GM21528 (cell line): ENCODE data around the gene WDR7.

ENCODE experiments used
- ATAC-seq: cut with Tn5 transposase; IDR thresholded peaks from one replicate; pipeline ENCODE4 v1.9.1; 2021; ENCODE audit warnings: mild to moderate bottlenecking, moderate library complexity; ENCODE audit not compliant: unreplicated experiment, low FRiP score

WDR7 gene

DNA sequence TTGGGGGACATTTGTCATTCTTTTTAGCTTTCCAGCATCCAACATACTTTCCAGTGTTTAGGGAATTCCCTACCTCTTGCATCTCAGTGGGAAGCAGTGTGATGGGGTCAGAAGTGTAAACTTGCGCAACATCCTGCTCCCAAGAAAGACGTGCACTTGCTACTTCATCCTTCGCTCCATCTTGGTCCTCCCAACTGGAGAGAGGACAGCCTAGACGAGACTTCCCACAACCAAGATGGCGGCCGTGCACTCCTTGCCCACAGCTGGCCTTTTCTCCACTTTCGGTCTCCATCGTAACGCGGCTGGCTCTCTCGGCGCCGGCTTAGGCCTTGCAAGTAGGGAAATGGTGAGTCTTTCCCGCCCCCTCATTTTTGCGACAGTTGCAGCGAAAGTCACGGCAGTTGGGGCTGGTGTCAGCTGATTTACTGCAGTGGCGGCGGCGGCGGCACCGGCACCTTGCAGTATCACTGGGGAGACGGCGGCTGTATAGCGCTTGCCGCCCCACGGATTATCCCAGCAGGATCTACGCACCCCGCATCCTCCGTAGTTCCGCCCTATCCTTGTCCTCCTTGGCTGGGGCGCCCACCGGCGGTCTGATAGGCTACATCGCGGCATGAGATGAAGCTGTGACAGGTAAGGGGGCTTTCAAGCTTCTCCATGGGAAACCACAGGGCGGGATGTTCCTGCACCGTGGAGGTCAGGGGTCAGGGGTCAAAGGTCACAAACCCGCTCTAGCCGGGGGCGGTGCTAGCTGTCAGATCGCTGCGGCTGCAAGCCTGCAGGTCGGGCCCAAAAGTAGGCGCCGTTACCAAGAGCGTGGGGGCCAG, at the start of gene WDR7:
Gene WDR7, plus strand, starts transcription at position 416 of the 827 bp plus-strand sequence. CDS start 21,157 bp downstream, outside the sequence.
- peak; percentile 96 for ATAC-seq

DNA sequence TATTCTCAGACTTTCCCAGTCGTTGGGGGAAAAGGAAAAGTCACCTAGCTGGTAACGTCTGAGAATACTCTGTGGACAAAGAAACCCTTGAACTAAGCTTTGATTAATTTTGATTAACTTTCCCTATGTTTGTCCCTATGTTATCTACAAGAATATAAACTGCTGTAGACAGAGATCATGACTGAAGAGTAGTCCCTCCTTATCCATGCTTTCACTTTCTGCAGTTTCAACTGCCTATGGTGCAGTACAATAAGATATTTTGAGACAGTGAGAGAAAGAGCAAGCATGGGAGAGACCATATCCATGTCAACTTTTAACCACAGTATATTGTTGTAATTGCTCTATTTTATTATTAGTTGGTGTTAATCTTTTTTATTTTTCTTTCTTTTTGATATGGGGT, 44.5 kb upstream of the WDR7 start:
- no peak for ATAC-seq

DNA sequence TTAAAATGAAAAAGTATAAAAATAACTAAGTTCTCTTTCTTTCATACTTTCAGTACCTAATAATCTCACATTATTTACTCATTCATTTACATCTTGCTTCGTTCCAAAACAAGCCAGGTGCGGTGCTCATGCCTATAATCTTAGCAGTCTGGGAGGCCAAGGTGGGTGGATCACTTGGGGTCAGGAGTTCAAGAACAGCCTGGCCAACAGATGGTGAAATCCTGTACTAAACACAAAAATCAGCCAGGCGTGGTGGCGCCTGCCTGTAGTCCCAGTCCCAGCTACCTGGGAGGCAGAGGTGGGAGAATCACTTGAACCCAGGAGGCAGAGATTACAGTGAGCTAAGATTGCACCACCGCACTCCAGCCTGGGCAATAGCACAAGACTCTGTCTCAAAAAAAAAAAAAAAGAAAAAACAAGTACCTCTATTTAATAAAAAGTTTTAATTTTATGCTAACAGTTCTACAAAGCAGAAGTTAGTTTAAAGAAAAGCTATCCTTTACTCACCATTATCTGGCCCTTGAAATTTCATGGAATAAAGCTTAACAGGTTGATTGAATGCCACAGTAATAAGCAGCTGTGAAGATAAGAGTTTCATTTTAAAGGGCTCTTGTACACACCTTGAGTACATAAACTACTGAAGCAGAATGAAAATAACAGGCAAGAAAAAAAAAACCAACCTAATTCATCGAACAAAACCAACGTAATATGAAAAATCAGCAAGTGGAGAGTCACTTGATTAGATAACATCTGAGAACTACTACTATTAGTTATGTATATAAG, 35.2 kb upstream of the WDR7 start:
- ATAC-seq, result no peak

DNA sequence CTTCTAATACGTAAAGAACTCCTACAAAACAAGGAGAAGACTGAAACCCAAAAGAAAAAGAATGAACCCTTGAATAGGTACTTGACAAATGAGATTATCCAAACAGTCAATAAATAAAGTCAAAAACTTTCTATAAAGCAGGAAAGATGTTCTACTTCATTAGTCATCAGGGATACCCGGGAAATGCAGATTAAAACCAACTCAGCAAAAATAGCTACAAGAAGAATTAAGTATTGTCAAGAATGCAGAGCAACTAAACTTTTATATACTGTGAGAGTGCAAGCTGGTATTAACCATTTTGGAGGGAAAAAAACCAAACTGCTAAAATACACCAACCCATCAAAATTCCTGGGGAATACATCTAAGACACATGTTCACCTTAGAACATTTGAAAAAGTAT, 23.2 kb upstream of the WDR7 start:
- no peak for ATAC-seq

DNA sequence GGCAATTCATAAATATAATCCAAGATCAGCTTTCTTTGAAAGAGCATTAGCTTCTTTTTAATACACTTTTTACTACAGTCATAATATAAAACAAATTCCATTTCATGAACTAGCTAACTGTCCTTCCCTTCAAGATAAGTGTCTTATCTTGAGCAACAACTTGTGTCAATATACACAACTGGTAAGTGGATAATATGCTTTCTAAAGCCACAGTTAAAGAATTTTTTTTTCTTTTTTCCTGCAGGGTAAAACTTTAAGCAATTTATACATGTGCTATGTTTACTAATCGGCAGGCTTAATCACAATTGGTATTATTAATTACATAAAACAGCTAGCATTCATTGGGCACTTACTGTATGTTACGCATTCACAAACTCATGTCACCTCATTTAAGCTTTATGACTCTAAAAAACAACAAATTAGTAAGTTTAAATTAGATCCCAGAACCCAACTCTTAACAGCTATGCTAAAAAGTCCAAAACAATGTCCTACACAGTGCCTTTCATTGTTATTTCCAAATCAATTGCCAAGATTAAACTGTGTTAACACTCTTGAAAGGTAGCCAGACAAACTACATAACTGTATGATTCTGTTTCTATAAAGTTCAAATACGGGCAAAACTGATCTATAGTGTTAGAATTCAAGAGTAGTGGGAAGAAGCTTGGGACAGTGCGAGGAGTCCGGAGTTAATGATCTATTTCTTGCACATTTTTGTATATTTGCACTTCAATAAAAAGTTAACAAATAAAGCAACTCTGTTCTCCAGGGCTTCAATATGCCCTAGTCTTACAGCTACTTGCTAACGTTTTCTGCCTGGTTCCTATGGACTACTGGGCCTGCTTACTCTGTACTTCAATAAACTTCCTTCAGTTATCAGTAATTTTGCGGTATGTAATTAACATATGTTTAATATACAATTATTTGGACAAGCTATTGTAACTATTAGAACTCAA, 18.8 kb upstream of the WDR7 start:
- ATAC-seq, result no peak

DNA sequence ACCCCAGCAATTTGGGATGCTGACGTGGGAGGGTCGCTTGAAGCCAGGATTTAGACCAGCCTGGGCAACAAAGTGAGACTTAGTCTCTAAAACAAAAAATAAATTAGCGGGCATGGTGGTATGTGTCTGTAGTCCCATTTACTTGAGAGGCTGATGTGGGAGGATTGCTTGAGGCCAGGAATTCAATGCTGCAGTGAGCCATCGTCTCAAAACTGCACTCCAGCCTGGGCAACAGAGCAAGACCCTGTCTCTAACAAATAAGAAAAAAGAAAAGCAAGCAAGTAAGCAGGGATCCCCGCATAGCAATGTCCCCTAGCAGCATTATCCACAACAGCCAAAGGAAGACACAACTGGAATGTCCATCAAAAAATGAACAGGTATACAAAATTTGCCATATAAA, 16.2 kb upstream of the WDR7 start:
- ATAC-seq, result no peak

DNA sequence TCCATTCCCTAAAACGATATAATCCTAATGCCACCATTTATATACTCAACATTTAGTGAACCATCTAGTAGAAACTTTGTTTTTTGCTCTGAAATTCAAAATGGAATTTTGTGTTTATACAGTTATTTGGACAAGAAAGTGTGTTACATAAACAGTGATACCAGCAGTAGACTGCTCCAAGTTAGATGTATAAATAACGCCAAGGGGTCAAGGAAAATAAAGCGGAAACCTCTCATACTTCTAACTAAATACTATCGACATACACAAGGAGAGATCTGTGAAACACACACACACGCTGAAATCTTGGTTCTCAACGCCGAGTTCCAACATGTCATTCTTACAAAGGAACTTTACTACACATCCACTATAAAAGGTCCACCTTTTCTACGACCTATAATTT, 14.0 kb upstream of the WDR7 start:
- no peak for ATAC-seq

DNA sequence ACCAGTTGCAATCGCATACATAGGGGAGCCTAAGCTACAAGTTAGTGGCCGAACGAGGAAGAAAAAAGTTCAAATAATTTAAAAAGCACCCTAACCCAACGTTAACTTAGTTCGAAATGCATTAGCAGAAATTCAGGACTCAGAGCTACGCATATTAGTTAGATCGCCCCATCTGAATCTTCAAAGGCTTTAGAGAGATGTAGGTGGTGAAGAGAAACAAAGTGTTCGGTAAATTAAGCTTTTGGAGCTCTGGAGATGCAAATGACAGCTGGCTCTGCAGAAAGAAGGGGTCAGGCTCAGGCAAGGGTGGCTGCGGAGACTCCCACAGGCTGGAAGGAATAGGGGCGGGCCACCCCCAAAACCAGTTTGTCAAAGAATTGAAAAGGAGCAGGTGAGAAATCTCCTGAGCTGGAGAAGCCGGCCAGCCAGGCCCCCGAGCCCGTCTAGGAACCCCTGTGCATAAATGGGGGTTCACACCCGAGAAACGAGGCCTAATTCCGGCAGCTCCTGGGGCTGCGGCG, 13.4 kb upstream of the WDR7 start:
- ATAC-seq, result peak; percentile 32

DNA sequence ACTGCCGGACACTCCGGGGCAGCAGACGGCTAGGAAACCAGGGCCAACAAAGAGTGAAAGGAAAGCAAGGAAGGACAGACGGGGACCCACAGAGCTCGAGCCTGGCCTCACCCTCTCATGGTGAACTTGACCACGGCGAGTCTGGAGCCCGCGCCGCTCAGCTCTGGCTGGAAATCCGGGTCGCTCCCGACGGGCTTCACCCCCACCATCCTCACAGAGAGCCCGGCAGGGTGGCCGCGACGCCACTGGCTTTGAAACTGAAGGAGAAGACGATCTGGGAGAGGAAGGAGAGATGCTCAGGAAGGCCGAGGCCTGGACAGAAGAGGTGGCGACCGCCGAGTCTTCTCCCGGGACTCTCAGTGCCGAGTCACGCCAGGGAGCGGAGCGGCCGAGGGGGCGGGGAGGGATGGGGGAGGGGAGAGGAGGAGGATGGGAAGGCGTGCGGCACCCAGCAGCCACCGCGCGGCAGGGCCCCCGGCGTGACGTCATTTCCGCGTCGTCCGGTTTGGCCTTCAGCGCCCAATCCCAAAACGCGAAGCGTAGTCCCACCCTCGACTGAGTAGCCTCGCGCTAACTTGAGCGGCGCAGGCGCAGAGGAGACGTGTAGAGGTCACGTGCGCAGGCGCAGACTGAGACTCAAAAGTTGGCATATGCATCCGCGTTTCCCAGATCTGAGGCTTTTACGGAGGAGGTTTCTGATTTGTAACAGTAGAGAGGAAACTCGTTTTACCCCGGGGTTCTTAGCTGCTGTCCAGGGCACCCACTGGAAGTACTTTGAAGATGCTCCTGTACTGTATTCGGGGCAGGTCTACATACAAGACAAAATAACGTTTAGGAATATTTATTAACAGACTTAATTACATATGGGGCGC, 12.7 kb upstream of the WDR7 start, which contains the start of gene TXNL1:
Gene TXNL1, minus strand, starts transcription at position 361 of the 872 bp plus-strand sequence. Its CDS starts 152 bp downstream, at position 209.
- peak; percentile 95 for ATAC-seq

DNA sequence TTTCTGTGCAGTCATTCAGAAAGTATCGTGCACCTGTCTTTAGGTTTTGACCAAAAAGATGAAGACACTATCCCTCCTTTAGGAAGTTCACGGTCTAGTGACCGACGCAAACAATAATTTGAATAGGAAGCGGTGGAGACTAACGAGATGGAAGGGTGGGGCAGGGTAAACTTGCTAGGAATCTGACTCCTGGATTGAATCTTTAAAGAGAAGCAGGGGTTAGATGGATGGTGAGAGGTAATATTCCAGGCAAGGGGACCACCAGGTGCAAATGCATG, 12.1 kb upstream of the WDR7 start:
- no peak for ATAC-seq

DNA sequence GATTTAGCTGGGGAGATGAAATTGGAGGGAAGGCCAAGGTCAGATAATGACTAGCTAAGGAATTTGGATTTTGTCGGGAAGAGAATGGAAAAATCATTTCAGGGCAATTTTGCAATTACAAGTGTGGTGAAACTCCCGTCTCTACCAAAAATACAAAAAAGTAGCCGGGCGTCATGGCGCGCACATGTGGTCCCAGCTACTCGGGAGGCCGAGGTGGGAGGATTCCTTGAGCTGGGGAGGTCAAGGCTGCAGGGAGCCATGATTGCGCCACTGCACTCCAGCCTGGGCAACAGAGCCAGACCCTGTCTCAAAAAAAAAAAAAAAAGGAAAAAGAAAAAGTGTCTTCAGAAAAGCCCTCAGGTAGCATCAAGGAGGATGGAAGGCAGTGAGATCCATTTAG, 11.6 kb upstream of the WDR7 start:
- no peak for ATAC-seq

DNA sequence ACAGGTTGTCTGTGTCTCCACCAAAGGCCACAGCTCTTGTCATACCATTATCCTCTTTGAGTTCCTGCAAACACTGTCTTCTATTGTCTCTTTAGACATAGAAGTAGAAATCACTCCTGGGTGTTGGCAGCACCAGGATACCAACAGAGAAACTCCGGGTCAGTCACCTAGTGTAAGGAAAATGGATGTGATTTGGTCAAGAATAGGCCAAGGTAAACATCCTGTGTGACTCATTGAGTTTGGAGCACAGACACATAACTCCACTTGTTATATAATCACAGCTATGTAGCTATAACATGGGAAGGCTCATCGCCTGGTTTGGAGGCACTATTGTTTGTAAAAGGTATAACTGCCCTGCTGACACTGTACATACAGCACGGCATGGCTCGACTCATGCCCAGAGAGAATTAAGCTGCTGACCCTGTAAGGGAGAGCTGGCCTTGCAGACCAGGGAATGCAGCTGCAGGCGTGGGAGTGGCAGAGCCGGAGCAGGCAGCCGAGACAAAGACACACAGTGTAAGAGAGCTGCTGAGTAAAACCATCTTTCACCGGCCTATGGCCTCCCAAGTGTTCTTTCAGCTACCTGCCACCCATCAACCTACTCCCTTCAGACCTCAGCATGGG, 9.3 kb upstream of the WDR7 start:
- no peak for ATAC-seq

DNA sequence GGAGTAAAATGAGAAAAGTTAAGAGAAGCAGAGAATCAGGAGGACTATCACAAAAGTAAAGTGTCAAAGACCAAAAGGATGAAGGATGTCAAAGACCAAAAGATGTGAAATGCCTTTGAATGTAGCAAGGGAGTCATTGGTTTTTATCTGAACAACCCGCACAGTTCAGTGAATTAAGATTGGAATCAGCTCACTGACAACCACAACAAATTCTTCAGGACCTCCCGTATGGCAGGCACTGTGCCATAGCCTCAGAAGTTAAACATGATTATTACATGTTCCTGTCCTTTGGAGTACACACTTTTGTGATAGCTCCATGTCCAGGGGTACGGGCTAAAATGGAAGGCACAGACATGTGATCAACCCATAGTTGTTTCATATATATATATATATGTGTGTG, 7.8 kb upstream of the WDR7 start:
- no peak for ATAC-seq

DNA sequence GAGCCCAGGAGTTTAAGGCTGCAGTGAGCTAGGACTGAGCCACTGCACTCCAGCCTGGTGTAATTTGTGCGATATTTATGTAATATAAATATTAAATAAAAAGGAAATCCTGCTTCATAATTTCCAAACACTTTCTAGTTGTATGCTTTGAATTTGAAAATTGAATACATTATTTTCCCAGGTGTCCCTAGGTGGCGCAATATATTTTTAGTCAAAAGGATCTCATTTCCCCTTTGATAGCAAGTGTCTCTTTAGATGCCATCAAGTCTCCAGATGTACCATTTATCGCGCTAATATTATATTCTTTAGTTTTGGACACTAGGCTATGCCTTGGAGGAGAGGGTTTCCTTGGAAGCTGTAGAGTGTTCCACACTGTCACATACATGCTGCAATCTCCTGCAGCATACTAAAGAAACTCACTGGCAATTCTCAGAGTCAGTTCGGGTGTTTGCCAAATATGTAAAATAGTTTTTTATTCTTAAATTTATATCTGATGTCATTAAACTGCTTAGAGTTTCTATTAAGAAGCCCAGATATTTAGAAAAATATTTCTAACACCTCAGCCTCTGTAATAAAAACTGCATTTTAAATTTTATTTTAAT, 5.6 kb upstream of the WDR7 start:
- ATAC-seq, result no peak

DNA sequence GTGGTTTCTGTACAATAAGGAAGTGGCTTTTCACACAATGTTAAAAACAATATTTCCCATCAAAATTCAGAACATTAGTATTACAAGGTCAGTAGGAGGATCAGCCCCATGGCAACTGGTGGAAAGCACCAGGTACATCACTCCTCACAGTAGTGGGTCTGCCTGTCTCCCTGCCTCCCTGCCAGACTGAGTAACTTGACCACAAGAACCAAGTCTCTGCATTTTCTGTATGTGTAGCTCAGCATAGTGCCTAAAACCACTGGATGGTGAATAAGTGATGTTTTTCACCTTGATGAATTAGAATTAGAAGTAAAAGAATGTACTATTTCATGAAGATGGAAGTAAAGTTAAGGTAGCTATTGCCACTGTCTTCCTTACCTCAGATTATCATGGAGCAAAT, 4.1 kb upstream of the WDR7 start:
- no peak for ATAC-seq

DNA sequence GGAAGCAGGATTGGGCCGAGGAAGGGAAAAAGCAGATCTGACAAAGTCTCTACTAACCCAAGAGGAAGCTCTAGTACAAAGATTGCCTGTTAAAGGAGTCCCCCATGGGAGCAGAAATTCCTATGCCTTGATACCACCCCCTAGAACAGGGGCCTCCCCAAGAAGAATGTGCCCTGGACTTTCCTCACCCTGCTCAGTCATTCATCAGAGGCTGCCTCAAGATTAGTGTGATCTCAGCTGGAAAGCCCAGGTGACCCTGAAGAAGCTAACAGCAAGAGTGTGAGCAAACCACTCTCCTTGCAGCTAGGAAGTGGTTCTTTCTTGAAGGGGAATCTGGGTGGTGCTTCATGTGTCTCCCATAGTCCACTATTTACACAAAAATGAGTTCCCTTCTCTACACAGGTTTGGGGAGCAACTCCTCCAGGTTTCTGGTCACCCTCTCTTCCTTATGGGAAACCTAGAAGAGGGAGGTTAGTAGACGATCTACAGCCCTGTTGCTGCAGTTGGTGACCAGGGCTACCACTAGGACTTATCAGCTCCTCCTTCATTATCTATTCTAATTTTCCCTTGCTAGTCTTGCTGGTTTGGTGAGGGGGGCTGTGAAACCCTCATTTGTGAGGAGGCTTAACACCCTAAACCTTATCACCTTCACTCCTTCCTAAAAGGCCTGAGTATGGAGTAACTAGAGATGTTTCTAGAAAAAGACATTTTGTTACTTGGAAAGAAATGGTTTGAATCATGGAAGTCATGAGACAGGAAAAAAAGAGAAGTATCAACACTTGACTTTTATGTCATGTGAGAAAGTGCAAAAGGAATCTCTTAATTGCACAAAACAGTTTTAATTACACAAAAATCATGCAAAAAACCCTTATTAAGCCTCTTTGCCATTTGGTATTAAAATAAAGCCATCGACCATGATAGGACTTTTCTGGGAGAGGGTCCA, 2.9 kb upstream of the WDR7 start:
- ATAC-seq, result no peak

DNA sequence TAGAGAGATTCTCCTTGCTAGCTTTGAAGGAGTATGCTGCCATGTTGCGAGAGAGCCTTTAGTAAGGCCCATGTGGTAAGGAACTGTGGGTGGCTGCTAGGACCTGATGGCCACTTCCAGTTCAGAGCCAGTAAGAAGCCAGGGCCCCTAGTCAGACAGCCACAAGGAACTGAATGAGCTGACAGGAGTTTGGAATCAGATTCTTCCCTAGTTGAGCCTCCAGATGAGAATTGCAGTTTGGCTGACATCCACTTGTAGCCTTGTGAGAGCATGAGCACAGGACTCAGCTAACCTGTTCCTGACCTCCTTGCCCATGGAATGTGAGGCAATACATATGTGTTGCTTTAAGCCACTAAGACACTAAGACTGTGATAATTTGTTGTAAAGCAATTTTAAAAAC, 1.2 kb upstream of the WDR7 start:
- no peak for ATAC-seq

DNA sequence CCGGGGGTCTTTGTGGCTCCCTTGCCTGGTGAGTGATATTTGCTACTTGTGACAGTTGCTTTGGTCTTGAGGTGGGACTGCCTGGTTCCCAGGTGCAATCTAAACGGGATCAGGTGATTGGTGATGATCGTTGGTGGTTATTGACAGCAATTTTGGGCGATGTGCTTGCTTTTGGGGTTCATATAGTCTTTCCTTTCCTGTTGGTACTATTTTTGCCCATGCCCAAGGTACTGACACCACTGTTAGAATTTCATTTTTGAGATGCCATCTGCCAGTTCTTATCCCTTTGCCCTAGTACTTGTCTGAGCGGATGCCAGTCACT, 573 bp downstream of the WDR7 start:
- no peak for ATAC-seq
